NCI-H2107 treated with DMSO at 0.1 percent for 48 hours (cell line): ENCODE results near the gene SLC37A1.
A peak's percentile ranks its signal among the peaks of the same experiment; 100 is the strongest.

Experiments used
- DNase-seq: peaks from one replicate; lab custom pipeline; 2025; ENCODE audit not compliant: unreplicated experiment; lab: John Stamatoyannopoulos, UW

SLC37A1 gene

DNA sequence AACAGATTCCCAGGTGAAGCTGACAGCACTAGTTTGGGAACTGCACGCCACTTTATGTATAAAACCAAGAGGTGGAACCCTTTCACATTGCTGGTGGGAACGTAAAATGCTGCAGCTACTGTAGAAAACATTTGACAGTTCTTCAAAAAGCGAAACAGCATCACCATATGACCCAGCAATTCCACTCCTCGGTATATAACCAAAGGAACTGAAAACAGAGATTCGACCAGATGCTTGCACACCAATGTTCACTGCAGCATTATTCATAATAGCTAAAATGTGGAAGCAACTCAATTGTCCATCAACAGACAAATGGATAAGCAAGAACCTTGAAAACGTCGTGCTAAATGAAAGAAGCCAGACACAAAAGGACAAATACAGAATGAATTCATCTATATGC lies 35.1 kb upstream of the SLC37A1 start:
- no peak for DNase-seq

DNA sequence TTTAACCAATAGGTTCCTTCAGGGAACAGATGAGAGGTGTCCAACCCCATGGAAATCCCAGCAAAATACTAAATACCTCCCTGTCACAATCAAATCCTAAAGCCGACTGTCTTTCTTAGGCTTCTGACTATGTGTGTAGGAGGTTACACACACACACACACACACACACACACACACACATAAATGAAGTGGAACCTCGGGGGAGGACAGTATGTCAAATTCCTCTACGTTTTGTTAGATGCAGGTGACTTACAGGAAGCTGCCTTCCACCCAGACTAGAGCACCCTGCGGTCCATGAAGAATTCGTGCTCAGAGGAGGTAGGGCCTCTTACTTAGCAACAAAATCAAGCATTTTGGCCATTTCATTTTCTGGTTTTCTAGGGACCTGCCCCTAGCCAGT lies 34.1 kb upstream of the SLC37A1 start:
- DNase-seq: no peak

DNA sequence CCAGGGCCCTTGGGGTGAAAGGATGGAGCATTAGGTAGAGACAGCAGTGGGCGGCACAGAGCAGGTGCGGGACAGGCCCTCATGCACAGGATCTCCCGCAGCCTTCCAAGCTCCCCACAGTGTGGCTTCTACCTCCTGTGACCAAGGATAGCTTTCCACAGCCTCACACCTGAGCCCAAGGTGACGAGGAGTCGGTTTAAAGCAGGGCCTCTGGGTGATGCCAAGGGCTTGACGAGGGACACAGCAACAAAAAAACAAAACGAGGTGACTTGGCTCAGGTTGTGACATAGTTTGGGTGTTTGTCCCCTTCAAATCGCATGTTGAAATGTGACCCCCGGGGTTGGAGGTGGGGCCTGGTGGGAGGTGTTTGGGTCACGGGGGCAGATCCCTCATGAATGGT lies 32.9 kb upstream of the SLC37A1 start:
- no peak for DNase-seq

DNA sequence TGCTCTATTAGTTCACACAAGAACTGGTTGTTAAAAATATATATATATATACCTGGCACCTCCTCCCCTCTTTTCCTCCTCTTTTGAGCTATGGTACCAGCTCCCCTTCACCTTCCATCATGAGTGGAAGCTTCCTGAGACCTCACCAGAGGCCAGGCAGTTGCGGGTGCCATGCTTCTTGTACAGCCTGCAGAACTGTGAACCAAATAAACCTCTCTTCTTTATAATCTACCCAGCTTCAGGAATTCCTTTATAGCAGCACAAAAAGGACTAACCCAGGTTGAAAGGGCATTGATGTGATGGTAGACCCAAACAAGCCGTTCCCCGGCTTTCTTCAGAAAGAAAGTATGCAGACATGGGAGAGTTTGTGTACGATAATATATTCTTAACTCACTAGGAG lies 32.5 kb upstream of the SLC37A1 start:
- DNase-seq: no peak

DNA sequence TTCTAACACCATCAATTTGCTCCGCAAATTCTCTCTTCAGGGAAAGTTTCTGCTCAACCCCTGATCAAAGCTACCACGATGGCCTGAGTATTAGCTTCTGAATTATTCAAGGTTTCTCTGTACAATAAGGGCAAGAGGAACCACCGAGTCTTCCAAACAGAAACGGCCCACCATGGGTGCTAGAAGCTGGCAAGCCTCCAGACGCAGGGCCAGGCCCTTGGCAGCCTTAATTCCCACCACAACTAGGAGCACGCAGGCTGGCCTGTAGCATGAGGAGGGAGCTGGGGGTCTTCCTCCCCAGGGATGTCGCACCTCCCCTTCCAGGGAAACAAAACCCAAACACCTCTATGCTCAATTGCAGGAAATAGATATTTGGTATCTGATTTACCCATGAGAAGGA lies 28.7 kb upstream of the SLC37A1 start:
- DNase-seq: no peak

DNA sequence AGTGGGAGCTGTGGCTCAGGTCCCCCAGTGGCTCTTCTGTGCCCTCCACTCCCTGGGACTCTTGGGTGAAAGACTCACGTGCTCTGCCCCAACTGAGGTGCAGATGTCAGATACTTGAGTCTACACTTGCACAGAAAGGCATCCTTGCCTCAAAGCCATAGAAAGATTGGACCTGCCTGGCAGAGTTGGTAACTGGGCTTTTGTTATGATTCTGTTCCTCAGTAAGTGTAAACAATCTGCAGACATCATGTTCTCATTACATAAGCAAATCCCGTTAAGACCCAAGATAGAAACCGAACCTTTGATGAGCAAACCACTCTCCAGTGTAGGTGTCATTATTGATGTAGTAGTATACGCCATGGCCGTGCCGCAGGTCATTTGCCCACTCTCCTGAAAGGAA lies 27.6 kb upstream of the SLC37A1 start:
- no peak for DNase-seq

DNA sequence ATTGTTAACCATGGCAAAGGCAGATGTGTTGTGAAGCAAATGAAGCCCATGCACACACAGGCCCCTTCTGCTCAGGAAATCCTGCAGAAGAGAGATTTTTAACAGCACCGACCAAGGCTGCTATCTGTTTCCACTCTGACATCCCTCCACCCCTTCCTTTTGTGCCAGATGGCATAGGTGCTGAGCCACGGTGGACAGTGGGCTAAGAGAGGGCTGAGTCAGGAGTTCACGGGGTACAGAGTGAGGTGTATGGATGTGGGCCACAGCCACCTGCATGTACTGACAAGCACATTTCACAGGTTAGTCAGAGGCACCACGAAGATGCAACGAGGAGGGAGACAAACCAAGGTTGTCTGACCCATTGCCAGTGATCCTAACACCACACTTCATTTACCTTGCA lies 27.1 kb upstream of the SLC37A1 start:
- no peak for DNase-seq

DNA sequence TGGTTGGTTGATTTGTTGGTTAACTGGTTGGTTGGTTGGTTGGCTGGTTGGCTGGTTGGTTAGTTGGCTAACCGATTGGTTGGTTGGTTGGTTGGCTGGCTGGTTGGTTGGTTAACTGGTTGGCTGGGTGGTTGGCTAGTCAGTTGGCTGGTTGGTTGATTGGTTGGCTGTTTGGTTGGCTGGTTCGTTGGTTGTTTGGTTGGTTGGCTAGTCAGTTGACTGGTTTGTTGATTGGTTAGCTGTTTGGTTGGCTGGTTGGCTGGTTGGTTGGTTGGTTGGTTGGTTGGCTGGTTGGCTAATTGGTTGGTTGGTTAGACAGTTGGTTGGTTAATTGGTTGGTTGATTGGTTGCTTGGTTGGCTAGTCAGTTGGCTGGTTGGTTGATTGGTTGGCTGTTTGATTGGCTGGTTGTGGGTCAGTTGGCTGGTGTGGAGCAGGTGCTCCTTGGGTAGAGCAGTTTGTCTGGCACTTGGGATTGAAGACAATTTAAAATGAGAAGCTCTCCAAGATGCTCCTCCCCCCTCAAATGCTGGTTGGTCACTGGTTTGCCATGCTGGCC lies 24.6 kb upstream of the SLC37A1 start:
- no peak for DNase-seq

DNA sequence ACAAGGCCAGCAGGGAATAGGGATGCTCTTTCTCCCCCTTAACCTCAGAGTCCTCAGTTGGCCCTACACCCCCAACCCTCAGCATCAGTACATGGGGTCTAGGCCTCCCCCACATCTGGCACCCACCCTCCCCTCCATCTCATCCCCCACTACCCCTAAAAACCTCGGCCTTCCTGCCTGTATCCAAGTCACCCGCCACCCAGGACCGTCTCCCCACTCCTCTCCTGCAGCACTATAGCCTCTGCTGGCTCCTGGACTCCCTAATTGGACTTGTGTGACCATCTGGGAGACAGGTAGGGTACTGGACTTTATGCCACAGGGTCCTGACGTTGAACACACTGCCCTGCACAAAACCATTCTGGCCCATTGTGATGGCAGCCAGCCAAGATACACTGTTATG lies 23.7 kb upstream of the SLC37A1 start:
- DNase-seq: no peak

DNA sequence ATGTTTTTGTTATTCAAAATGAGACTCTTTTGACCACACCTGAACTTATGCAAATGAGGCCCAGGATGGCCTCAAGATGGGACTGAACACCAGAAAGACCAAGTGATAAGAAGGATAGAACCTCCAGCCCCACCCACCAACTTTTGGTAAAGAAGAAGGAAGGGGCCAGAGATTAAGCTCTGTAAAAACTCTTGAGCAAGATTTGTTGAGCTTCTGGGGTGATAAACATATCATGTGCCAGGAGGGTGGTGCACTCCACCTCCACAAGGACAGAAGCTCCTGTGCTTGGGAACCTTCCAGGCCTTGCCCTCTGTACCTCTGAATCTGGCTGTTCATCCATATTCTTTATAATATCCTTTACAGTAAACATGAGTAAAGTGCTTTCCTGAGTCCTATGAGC lies 22.9 kb upstream of the SLC37A1 start:
- no peak for DNase-seq

DNA sequence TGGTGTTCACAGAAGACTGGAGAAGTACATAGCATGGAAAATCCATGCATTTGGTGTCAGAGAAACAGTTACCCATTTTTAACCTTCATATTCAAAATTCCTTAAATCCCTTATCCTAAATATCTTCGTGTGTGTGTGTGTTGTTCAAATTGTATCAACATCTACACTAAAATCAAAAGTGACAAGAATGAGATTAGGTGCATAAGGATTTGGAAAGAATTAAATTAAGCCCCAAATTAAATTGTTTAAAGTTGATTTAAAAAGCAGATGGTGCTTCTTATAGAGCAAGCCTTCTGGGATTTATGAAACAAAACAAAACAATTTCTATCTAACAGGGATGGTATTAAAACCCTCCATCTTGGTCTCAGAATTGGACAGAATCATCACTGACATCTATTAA lies 22.3 kb upstream of the SLC37A1 start:
- no peak for DNase-seq

DNA sequence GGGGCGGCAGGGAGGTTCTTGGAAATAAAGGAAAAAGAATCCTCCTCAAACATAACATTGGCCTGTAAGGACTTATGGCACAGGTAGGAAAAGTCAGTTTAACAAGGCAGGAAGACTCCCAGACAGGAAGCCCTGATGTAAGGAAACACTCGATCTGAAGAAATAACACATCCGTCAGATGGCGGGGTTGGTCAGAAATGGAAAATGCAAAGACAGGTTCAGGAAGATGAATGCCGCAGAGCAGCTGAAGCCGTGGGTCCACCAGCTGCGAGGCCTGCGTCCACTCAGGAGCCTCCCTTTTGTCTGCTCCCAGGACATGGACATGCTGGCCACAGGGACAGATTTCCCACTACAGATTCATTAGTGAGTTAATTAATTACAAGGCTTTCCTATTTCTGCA lies 21.5 kb upstream of the SLC37A1 start:
- DNase-seq: no peak

DNA sequence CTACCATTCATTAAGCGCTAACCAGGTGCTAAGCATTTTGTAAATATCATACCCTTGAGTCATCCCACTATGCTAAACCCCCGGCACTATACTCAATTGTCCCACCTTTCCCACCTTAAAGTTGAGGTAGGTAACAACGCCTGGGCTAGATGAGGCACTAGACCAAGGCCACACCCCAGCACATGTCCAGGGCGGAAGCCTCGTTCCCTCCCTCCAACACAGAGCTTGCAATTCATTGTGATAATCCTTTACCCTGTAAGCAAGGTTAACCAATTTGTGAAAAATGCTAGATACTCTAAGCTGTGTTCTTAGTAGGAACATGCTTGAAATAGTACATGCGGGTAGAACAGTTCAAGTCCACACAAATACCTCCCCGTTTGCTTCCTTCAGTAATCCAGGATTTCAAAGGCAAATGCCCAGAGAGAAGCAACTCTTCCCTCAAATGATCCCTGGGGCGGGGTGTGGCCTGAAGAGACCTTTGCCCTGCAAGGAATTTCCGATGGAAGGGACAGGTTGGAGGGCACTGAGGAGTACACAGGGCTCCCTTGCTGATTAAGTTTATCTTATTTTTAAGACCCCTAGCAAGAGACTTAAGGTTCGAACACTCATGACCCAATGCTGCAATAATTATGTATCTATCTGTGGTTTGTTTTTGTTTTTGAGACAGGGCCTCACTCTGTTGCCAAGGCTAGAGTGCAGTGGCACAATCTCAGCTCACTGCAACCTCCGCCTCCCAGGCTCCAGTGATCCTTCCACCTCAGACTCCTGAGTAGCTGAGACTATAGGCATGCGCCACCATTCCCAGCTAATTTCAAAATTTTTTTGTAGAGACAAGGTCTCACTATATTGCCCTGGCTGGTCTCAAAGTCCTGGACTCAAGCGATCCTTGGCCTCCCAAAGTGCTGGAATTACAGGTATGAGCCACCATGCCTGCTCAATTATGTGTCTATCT lies 20.3 kb upstream of the SLC37A1 start:
- DNase-seq: no peak

DNA sequence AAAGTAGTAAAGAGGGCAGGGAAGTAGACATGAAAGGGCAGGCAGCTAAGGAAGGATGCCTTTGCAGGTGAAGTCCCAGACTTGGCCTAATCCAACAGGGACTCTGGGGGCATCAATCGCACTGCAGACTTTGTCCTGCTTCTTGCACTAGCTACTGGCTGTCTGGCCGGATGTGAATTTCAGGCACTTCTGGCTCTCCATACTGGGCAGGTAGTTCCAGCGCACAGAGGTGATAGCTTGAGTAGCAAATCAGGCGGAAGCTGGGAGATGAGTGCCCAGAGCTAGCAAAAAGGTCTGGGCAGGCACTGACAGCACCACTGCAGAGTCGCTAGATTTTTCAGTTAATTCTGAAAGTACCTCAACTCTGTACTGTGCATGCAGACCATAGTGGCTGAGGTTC lies 18.6 kb upstream of the SLC37A1 start:
- DNase-seq: no peak

DNA sequence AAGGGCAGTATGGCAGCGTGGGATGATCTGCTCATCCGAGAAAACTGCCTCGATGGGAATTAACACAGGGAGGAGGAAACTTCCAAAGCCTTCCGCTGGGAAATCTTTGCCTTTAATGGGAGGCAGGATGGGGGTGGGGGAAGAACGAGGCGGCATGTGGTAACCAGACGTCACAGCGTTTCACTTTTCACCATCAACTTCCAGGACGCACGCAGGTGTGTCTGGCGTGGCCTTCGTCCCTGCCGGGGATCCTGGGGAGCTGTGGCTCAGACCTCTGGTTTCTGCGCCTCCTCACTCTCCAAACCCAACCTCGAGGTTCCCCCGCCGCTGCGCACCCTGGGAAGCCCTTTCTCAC lies 17.9 kb upstream of the SLC37A1 start:
- DNase-seq: peak; percentile 71

DNA sequence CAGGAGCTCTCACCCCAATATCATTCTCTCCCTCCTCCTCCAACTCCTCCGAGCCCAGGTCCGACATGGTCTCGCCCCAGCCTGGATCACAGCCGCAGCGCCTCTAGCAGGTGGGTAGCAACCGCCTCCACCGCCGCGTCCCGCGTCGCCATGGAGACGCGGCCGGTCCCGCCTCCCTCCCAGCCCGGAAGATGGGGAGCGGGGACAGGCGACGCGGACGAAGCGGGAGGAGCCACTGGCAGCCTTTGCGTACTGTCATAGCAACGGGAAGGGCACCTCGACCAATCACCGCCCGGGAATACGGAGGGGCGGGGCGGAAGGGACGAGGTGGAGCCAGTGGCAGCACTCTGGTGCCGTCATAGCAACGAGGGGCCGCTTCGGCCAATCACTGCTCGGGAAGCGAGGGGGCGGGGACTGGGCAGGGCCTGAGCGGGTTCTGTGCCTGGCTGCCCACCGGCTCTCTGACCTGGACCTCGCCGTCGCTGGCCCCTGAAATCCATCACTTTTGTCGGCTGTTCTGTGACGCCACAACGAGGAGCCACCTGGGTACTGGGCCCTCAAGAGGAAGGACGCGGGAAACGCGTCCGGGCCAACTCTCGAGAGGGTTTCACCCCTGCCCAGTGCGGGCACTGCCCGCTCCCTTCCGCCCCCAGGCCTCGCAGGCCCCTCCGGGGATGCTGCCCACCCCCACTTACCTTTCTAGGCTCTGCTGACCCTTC lies 17.4 kb upstream of the SLC37A1 start, which contains the start of gene RSPH1:
Gene RSPH1, minus strand, starts transcription at position 105 of the 719 bp plus-strand sequence. Its CDS starts 38 bp downstream, at position 67.
- peak; percentile 98 for DNase-seq

DNA sequence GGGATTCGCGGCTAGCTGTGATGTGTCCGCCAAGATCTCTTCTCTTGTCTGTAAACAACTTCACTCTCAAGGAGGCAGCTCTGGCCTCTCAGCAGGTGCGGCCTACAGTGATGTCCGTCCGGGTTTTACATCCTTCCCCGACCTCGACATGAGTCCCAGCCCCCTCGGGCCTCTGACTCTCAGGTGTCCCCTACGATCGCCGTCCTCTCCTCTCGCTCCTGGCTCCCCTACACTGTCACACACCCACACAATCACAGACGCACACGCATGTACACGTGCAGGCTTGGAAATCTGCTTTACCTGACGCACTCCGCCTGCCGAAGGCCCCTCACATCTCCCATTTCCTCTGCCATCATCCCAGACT lies 16.8 kb upstream of the SLC37A1 start:
- DNase-seq: no peak

DNA sequence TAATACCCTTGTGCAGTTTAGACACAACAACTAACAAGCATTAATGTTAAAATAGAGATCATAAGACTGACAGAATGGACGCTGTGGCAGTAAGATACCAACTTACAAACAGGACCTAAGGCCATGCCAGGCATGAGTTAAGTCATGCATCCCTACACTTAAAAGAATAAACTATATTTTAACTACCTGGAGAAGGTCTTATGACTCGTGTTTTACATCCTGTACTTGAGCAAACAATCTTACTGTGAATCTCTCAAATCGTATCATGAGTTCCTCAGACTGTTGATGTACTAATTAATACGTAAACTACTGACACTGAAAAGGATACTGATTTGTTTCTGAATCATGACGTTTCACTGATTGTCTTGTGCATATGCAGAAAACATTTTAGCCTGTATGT lies 15.6 kb upstream of the SLC37A1 start:
- no peak for DNase-seq

DNA sequence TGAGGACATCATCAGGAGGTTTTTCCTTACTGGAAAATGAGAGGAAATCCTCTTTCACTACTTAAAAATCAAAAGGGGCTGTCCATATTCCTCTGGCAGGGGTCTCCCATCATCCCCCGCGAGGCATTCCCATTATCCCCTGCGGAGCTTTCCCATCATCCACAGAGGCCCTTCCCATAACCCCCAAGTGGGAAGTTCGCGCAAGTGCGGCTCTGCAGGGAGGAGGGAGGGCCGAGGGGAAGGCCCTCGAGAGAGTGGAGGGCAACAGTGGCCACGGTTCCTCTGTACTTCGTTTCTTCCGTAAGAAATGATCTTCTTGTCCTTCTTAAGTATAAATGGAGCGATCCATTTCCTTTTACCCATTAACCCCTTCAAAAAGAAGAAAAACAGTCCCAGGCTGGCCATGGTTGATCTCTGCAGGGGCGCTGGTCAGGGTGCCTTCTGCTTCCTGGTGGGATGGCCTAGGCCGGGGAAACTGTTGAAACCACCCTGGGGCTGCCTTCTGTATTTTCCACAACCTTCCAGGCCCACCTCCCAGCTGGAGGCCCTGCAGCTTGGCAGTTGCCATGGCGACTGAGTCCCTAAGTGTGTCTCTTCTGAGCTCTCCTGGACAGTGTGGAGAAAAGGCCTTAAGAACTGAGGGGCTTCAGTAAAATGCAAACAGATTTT lies 14.1 kb upstream of the SLC37A1 start:
- DNase-seq: no peak

DNA sequence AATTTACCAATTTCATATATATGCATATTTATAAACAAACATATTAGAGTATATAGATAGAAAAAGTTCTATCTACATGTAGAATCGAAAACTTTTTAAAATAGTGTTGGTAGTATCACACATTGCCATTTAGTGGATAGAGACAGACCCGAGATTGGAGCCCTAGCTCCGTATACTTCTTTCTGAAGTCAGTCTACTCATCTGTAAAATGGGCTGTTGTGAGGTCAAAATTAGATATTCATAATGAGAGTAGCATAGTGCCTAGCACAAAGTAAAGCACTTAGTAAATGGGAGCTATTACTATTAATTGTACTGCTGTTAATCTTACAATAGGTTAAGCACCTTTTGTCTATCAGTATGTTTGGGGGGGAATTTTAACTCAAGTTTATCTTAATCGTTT lies 13.4 kb upstream of the SLC37A1 start:
- DNase-seq: no peak

DNA sequence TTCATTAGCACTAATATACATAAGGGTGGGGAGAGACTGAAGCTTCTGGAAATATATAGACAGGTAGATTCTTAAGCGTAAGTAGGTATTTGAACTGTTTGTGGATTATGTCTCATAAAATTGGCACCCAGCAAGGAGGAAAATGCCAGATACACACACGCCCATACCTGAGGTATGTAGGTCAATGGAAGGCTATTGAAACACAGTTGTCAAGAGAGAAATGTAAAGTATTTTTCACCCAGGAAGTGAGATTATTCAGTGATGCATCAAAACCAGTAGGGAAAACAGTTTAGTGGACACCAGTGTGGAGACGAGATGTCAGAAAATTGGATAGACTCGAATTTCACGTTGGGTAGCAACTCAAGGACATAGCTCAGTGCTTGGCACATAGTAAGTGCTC lies 12.9 kb upstream of the SLC37A1 start:
- DNase-seq: no peak

DNA sequence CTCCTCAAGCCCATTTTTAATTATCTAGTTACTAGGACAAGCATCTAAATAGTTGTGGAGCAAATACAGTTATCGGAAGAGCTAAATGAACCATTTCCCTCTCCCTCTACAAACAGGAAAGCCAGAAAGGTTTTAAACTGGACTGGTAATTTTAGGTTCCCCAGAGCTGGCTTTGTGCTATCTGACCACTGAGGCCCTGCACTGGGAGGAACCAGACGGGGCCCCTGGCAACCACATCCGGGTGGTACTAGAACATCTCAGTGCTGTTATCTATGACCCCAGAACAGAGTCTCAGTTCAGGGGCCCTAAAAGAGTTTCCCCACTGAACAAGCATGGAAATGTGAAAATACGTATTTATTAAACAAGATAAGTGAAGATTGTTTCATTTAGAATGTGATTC lies 9.9 kb upstream of the SLC37A1 start:
- no peak for DNase-seq
